ENCODE results near the gene OR52L1. TPM values are rescaled to one million over a fixed set of nuclear protein-coding genes. Genes with fewer than 3 reads are reported as not detected.
"Not testable (repeated sequence)": the region's sequence is repeated elsewhere in the genome, so short reads cannot be mapped to it uniquely, and the experiment has no call there.

Gene OR52L1
- total RNA-seq = not detected in 2 replicates
- polyA plus RNA-seq (2012) = not detected

DNA sequence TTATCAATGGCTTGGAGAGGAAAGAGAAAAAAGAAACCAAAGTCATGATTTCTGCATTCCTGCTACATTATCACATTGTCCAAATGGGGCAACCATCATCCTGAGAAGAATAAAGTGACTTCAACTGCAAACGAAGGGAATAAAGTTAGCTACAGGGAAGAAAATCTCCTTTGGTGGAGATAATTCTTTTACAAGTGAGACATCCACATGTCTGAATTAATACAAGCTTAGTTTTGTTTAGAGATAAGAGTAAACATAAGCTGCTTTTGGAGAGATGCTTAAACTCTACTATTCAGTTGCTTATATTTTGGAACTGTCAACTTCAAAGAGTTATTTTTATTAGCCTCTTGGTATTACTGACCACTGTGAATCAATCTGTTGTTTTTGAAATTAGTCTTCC, at the start of gene OR52L1:
TSS of gene OR52L1 (minus strand) at position 101 of the 400 bp plus-strand sequence. CDS start at position 46, 55 bp downstream.
- no peak for DNase-seq (ENCODE audit: low read depth)

DNA sequence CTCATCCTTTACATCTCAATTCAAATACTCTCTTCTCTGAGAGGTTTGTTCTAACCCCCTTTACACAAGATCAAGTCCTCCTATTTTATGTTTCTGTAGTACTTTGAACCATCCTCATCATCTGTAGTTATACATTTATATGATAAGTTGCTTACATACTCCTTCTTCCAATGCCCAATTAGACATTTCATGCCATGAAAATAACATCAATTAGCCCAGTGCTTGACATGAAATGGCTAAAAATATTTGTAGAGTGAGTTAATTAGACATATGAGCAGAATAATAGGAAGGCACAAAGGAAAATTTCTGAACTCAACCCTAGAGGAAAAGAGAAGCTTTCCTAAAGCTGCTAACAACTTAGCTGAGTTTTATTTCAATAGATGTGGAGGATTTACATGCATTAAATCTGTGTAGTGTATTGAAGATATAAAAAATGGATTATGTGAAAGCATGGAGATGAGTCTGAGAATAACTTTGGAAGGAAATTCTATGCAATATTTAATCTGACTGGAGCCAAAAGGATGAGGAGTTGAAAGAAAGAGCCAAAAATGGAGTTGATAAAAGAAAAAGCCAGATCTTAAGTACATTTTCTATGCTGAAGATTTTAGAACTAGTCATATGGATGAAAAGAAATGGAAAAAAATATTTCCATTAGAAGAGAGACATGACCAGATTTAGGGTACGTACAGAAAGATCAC, 44.1 kb upstream of the OR52L1 start, which contains the start of gene OR56A1:
TSS of gene OR56A1 (minus strand) at position 51 of the 698 bp plus-strand sequence. CDS start 3,066 bp downstream, outside the sequence.
- no peak for DNase-seq (ENCODE audit: low read depth)

DNA sequence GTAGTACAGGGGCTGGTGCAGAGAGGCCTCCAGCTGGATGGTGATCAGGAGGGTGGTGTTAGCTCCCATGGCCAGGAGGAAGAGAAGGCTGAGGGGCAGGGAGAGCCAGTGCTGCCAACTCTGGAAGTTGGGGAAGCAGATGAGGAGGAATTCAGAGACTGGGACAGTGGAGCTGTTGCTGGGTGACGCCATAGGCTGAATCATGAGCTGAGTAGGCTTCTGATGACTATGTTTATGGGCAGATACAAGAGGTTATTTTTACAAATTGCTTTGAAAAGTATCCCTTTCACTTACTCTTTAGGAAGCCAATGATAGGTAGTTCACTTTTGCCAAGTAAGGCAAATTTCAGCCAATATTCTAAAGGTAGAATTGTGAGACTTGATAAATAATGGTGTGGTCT, 40.7 kb upstream of the OR52L1 start:
- DNase-seq (ENCODE audit: low read depth) = no peak

DNA sequence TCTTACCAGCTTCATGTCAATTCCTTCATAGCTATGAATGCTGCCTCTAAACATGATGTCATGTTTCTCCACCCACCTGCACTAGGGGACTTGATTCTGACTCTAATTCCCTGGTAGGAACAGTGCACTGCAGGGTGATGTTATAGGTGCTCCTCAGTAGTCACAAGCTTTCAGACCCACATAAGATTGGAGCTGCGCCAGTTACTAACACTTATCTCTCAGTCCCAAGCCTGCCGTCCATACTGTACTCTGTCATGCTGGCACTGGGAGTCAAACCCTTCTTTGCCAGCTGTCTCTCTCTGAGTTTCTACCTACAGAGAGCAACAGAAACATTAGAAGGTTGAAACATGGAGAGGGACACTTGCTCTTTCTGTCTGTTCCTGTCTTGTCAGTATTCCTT, 38.3 kb upstream of the OR52L1 start:
- no peak for DNase-seq (ENCODE audit: low read depth)

DNA sequence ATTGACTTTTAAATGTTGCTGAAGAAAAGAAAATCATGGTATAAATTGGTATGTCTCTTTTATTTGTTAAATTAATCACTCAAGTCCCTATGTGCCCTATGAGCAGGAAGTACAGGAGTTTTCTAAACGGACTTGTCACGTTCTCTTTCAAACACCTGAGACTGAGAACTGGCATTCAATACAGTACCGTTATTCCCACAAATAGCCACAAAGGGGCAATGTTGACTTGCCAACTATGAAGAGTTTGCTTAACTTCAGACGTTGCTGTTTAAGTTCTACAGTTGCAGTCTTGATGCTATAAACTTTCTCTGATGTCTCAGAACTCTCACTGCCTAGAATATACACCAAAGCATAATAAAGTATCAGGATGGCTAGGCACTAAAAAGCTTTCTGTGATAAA, 36.2 kb upstream of the OR52L1 start:
- peak; percentile 31 for DNase-seq (ENCODE audit: low read depth)

DNA sequence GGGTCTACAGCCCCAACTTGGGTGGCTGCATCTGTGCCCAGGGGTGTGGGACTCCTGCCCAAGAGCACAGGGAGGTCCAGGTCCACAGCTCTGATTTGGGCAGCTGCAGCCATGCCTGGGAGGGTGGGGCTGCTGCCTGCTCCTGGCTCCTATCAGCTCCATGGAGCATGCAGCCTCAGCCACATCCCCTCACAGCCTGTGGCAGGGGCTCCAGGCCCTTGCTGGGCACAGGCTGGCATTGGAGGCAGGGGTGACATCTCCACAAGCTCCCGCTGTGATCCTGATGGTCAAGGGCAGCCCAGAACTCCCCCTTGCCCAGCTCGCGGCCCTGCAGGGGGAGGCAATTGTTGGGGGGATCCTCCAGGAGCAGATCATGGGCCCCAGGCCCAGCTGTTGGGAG, 26.3 kb upstream of the OR52L1 start:
- no peak for DNase-seq (ENCODE audit: low read depth)

DNA sequence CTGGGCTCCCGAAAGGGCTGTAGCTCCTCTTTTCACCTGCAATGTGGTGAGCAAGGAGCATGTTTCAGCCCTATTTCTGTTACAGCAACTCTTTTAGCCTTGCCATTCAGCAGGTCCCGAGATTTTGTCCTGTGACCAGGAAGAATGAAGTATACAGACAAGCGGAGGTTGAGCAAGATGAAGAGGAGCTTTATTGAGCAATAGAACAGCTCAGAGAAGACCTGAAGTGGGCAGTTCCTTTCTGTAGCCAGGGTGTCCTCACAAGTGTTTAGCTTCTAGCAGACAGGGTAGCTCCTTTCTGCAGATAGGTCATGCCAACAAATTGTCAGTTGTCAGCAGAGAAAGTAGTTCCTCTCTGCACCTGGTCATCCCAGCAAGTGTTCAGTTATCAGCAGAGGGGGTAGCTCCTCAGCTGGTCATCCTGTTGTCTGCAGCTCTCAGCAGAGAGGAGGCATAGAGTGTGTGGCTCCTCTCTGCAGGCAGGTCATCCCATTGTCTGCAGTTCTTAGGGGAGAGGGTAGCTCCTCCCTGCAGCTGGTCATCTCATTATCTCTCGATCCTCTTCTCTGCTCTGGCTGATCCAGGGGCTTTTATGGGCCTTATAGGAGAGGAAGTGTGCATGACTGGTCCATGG, 25.4 kb upstream of the OR52L1 start:
- no peak for DNase-seq (ENCODE audit: low read depth)

DNA sequence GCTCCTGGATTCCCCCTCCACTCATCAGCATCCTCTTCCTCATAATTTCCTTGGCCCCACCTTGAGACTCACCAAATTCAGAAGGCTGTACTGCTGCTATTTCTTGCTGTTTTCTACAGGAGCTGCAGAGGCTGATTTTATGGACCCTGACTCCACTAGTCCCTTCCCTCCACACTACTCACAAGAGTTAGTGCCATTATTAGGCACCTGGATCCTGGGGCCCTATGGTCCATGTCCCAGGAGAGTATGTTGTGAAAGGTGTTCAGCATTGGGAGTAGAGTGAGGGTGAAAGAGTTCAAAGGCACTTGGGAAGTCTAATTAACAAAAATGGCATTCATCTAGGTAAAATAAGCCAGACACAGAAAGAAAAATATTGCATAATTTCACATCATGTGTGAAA, 20.1 kb upstream of the OR52L1 start, which contains the start of gene OR56A4:
TSS of gene OR56A4 (minus strand) at position 101 of the 400 bp plus-strand sequence. CDS start 3,954 bp downstream, outside the sequence.
- DNase-seq (ENCODE audit: low read depth) = no peak

DNA sequence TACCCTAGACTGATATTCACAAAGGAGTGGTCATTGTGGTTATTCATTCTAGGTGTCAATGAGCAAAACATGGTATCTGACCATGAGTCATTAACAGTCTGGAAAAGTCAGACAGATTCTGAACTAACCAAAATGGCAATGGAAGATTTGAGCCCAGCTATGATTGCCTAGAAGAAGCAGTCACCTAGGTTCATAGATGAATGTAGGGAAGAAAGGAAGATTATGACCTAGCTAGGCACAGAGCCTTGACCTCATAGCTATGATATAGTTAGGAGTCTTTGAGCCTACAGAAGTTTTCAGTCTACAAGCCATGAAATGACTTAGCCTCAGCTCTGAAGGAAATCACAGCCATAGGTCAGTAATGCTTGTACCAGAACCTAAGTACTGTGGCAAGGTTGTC, 19.6 kb upstream of the OR52L1 start:
- DNase-seq (ENCODE audit: low read depth) = no peak

DNA sequence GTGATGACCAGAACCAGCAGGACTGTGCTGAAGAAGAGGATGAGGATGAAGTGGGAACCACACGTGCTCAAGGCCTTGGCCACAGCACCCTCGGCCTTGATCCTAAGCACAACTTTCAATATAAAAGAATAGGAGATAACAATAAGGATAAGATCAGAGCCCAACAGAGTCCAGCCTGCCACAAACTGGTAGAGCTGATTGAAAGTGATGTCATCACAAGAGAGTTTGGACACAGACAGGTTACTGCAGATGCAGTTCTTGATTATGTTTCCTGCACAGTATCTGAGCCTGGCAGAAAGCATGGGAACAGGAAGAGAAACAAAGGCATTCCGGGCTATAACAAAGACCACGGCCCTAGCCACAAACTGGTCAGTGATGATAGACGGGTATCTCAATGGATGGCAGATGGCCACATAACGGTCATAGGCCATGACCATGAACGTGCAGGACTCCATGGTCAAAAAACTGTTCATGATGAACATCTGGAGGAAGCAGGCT, 15.5 kb upstream of the OR52L1 start:
- no peak for DNase-seq (ENCODE audit: low read depth)

DNA sequence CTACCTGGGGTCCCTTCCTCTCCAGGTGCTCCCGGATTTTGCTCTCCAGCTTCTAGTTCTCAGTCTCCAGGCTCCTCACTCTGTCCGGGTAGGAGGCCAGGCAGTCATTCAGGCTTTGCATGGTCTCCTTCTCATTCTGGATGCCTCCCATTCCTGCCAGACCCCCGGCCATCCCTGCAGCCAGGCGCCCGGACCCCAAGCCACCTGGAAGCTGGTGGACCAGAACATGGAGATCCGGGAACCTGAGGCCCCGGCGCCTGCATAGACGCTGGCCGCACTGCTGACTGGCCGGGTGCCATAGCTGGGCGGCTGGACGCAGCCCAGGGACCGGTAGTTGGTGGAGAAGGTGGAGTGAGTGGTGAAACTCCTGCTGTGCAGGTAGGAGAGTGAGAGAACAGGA, 8.0 kb upstream of the OR52L1 start:
- no peak for DNase-seq (ENCODE audit: low read depth)

DNA sequence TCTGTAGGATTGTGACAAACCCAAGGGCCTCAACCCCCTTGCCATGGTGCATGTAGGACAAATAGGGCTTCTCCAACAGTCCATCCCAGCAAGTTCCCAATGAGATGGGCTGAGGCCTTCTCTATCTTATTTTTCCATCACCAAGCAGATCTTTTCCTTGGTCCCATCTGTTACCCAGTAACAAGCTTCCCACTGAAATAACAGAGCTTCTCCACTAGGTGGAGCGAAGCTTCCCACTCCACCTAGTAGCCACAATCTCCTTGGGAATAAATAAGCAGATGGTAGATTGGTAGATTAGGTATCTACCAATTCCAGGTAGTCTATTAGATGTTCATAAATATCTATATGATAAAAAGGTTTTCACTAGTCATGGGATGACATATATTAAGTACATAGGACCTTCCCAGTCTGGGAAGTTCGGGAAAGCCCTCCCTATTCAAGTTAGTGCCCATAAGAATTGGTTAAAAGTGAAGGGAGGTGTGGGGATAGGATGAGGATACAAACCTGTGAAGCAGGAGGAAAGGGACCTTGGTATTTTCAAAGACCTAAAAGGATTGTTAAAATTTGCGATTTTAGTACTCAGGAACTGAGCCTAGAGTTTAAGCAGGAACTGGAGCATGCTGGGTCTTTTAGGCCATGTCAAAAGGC, 5.9 kb upstream of the OR52L1 start:
- peak; percentile 6 for DNase-seq (ENCODE audit: low read depth)

DNA sequence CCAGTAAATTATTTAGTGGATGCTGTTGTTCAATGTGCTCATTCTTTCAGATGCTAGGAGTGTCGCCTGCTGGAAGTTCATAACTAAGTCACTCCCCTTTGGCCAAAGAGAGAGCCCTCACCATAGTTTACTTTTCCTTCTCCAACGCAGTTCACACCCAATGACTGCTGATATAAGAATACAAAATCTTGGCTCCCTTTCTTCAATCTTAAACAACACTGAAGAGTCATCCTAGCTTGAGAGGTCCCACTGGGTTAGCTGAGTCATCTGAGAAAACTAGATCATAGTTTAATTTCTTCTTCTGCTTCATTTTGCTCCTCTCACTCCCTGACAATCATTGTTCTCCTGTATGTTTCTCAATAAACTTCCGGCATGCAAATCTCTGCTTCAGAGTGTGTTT, 5.4 kb upstream of the OR52L1 start:
- no peak for DNase-seq (ENCODE audit: low read depth)

DNA sequence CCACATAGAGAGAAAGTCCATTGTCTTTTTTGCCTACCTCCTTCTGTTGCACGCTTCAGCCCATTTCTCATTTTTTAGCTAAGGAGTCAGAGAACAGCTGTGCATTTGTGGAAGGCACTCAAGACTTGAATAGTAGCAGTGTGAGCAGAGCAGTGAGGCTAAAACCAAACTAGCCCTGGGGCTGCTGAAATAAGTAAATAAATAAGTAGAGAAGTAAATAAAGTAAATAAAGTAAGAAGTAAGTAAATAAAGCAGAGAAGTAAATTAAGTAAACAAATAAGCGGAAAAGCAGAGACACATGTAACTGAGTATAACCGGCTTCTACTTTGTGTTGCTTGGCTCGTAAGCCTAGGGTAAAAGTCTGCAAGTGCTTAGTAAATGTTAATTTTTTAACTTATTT, 2.4 kb upstream of the OR52L1 start:
- DNase-seq (ENCODE audit: low read depth) = no peak

DNA sequence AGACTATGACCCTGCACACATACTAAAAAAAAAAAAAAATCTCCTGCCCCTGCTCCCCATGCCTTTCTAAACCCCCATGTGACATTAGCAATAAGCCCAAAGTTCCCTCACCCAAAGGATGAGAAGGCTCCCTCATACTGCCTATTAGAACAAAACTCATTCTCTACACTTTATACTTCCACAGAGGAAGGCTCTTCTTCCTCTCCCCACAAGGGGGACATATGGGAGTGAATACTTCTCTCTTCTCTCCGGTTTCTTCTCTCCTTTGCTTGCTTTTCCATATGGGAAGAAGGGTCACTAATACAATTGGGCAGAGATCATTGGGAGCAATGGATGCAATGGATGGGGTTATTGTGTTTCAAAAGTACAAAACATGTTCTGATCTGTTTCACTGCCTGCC, 3.3 kb downstream of the OR52L1 start:
- no peak for DNase-seq (ENCODE audit: low read depth)

DNA sequence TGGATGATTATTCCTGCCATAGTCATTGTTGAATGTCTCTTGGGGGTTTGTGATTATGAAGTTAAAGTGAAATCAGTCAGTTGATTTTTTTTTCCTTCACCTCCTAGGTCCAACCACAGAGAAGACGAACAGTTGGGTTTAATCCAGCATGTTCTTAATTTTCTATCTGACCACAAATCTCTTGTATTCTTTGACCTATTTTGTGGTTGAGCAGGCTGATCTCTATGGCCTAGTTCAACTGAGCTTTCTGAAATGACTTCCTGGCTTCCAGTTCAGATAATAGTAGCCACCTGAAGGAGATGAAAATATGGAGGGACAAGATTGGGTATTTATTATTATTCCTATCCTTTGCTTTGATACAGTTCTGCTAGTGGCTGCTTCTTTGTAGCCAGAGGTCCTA, 13.3 kb downstream of the OR52L1 start:
- no peak for DNase-seq (ENCODE audit: low read depth)

DNA sequence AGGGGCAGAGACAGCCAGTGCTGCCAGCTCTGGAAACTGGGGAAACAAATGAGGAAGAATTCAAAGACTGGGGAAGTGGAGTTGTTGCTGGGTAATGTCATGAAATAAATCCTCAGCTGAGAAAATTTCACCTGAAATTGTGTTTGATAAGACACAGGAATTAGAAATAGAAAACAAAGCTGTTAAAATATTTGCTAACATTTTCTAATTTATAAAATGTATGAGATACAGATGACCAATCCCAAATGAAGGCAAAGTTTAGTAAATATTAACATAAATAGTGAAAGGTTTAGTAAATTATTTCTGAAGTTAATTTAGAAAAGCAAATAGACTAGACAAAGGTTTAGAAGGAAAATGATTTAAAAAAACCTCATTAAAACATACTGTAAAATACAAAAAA, 18.4 kb downstream of the OR52L1 start, which contains the start of gene OR56A5:
TSS of gene OR56A5 (minus strand) at position 101 of the 400 bp plus-strand sequence. CDS start at position 101, 0 bp downstream.
- DNase-seq (ENCODE audit: low read depth) = no peak

DNA sequence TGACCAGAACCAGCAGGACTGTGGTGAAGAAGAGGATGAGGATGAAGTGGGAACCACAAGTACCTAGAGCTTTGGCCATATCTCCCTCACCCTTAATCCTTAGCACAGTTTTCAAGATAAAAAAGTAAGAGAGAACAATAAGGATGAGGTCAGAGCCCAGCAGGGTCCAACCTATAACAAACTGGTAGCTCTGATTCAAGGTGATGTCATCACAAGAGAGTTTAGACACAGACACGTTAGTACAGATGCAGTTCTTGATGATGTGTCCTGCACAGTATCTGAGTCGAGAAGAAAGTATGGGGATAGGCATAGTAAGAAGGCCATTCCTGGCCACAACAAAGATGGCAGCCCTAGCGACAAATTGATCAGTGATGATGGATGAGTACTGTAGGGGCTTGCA, 19.1 kb downstream of the OR52L1 start:
- no peak for DNase-seq (ENCODE audit: low read depth)

DNA sequence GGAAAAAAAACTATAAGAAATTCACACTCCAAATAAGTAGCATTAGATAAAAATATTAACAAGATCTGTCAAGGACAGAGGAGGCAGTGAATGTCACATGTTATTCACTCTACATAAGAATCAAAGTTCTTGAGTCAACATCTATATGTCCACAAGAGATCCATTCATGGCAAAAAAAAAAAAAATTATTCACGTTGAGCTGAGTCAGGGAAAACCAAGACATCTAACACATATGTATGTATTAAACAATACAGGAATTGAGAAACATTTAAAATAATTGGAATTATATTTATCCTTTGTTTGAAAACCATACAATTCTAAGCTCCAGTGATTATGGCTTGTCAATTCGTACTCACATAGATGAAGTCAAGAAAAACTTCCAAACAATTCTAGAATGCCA, 19.8 kb downstream of the OR52L1 start:
- DNase-seq (ENCODE audit: low read depth) = no peak

DNA sequence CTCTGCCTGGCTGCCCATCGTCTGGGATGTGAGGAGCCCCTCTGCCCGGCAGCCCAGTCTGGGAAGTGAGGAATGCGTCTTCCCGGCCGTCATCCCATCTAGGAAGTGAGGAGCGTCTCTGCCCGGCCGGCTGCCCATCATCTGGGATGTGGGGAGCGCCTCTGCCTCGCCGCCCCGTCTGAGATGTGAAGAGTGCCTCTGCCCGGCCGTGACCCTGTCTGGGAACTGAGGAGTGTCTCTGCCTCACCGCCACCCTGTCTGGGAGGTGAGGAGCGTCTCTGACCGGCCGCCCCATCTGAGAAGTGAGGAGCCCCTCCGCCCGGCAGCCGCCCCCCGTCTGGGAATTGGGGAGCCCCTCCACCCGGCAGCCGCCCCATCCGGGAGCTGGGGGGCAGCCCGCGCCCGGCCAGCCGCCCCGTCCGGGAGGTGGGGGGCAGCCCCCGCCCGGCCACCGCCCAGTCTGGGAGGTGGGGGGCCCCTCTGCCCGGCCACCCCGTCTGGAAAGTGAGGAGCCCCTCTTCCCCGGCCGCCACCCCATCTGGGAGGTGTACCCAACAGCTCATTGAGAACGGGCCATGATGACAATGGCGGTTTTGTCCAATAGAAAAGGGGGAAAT, 26.0 kb downstream of the OR52L1 start:
- not testable (repeated sequence) for DNase-seq (ENCODE audit: low read depth)

DNA sequence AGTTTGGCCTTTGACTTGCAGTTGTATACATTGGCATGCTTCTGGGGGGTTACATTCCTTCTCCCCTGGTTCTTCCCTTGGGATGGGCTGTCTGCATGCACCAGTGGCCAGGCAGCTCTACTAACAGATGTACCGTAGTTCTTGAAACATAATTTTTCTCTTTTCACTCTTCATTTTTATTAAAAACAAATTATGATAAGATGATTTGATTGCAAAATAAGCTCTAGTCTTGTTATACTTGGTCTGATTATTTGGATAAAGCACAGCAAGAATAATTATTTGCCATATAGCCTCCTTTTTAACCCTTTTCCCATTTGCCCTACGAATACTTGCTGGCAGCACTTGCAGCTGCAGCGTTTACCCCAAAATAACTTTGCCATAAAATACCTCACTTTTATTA, 31.2 kb downstream of the OR52L1 start:
- no peak for DNase-seq (ENCODE audit: low read depth)

DNA sequence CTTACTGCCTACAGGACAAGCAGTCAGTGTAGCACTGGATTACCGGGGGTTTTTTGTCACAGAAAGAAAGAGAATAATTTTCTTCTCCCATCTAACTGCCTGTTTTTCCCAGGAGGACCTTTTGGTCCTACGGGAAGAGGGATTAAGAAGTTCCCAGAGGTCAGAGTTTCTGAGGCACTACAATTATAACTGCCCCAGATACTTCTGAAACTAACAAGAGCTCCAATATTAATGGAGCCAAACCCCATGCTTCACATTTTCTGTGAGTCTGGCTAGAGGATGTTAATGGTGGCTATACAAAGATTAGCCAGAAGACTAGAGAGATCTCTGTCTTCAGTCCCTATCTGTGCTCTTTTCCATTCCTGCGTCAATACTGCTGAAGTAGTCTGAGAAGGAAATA, 44.8 kb downstream of the OR52L1 start, which contains the start of gene OR56A3:
TSS of gene OR56A3 (plus strand) at position 301 of the 400 bp plus-strand sequence. CDS start 5,096 bp downstream, outside the sequence.
- no peak for DNase-seq (ENCODE audit: low read depth)

Data from myocyte (in vitro differentiated cells).